Calu3 (cell line): ENCODE measurements around the gene BCAN. TPM values are rescaled to one million over a fixed set of nuclear protein-coding genes. Genes with fewer than 3 reads are reported as not detected.

Source experiments
- BruUV-seq: library from RNA; stranded (reverse); fragments of 400-500 nt; replicated peaks from 2 replicates; lab custom pipeline; 2021; lab: Mats Ljungman, UMichigan
- CTCF ChIA-PET: fragments of 300-600 bp; sonication (Branson Sonifier 250); formaldehyde crosslinking; loops from one replicate; lab custom pipeline; 2022; ENCODE audit warnings: antibody characterized with exemption; lab: Charles Lee
- DNase-seq: peaks from one replicate; pipeline ENCODE4 v3.0.0; 2022
- H3K27ac Mint-ChIP-seq: one replicate; pipeline ENCODE4 v1.8.0; 2022; ENCODE audit warnings: mixed read lengths; ENCODE audit not compliant: unreplicated experiment
- H3K27me3 Mint-ChIP-seq: one replicate; pipeline ENCODE4 v1.8.0; 2022; ENCODE audit warnings: mixed read lengths; ENCODE audit not compliant: unreplicated experiment
- H3K36me3 Mint-ChIP-seq: one replicate; pipeline ENCODE4 v1.8.0; 2022; ENCODE audit warnings: mild to moderate bottlenecking, moderate library complexity, mixed read lengths; ENCODE audit not compliant: insufficient read depth, unreplicated experiment
- H3K4me1 Mint-ChIP-seq: one replicate; pipeline ENCODE4 v1.8.0; 2022; ENCODE audit warnings: mild to moderate bottlenecking, low read depth, mixed read lengths; ENCODE audit not compliant: unreplicated experiment
- H3K4me3 Mint-ChIP-seq: one replicate; pipeline ENCODE4 v1.8.0; 2022; ENCODE audit warnings: mild to moderate bottlenecking, low read depth, moderate library complexity, mixed read lengths; ENCODE audit not compliant: unreplicated experiment
- H3K9me3 Mint-ChIP-seq: one replicate; pipeline ENCODE4 v1.8.0; 2022; ENCODE audit warnings: low read depth, mixed read lengths; ENCODE audit not compliant: unreplicated experiment
- CTCF ChIP-seq: fragments of 200-600 bp; IDR thresholded peaks from one replicate; pipeline ENCODE4 v1.8.0; 2022; ENCODE audit warnings: antibody characterized with exemption; ENCODE audit not compliant: unreplicated experiment
- intact Hi-C: fragments of 100-400 bp; cut with micrococcal nuclease; formaldehyde crosslinking; loops from one replicate; pipeline ENCODE4 v1.10.0; 2022; ENCODE audit not compliant: unreplicated experiment
- total RNA-seq: library from RNA; stranded (reverse); gene quantifications from 2 replicates; pipeline ENCODE4 v1.2.3, GENCODE V29; 2022

BCAN gene
- total RNA-seq, 1 experiment from 2014 or later, result not detected

GRCh38 chr1:156622581-156623297, 19.2 kb upstream of the BCAN start:
- peaks cover 12% of the 10 kb centered on the region for H3K4me1 Mint-ChIP-seq
- H3K4me3 Mint-ChIP-seq, result peak overlapping the region; percentile 16
- H3K27ac Mint-ChIP-seq, result no peak overlapping the region
- no TSS peak for BruUV-seq
- H3K9me3 Mint-ChIP-seq, result no peaks in the 10 kb centered on the region
- no peak for TF ChIP-seq CTCF
- peaks cover 83% of the 10 kb centered on the region for H3K27me3 Mint-ChIP-seq
- CTCF ChIA-PET, result interaction anchor here (0.6 to 1.9 kb wide), 5 partner anchors 15 to 276 kb away, joined by 3 to 8 read pairs (median 4); no protein-coding TSS in a partner anchor
- no peak for DNase-seq
- H3K36me3 Mint-ChIP-seq, result peaks cover 20% of the 10 kb centered on the region
- intact Hi-C loops, result loop anchor here (10.0 kb wide), 1 partner anchor 272 kb away; the partner anchor contains the start of gene PEAR1

- peak overlapping the region; percentile 45 for H3K4me3 Mint-ChIP-seq
- BruUV-seq, result no TSS peak
- H3K9me3 Mint-ChIP-seq, result no peaks in the 10 kb centered on the region
- H3K36me3 Mint-ChIP-seq, result peaks cover 20% of the 10 kb centered on the region
- H3K4me1 Mint-ChIP-seq, result peaks cover 12% of the 10 kb centered on the region
- peak; percentile 76 for DNase-seq
- intact Hi-C loops, result loop anchor here (2.0 to 10.0 kb wide), 2 partner anchors 103 to 271 kb away; partner anchors contain the start of gene PEAR1
- TF ChIP-seq CTCF, result peak; percentile 49
- peaks cover 73% of the 10 kb centered on the region for H3K27me3 Mint-ChIP-seq
- CTCF ChIA-PET, result interaction anchor here (0.7 to 1.9 kb wide), 19 partner anchors 10 to 360 kb away, joined by 3 to 13 read pairs (median 5); partner anchors contain the start of genes MRPL24 and NES
- H3K27ac Mint-ChIP-seq, result no peak overlapping the region
These were observed 17.7 kb upstream of the BCAN start for GRCh38 chr1:156623946-156624813.

- Mint-ChIP-seq H3K9me3 (no peaks in the 10 kb centered on the region), H3K4me1 (peaks cover 12% of the 10 kb centered on the region), H3K27ac (no peak overlapping the region), H3K4me3 (peak overlapping the region; percentile 45), H3K27me3 (peaks cover 66% of the 10 kb centered on the region), H3K36me3 (peaks cover 20% of the 10 kb centered on the region)
- no peak for TF ChIP-seq CTCF
- no TSS peak for BruUV-seq
- CTCF ChIA-PET, result interaction anchor here (0.6 to 1.9 kb wide), 16 partner anchors 11 to 361 kb away, joined by 3 to 13 read pairs (median 4); partner anchors contain the start of gene MRPL24
- no peak for DNase-seq
- intact Hi-C loops, result loop anchor here (2.0 to 10.0 kb wide), 2 partner anchors 102 to 270 kb away; partner anchors contain the start of gene PEAR1
These were observed 17.0 kb upstream of the BCAN start for GRCh38 chr1:156624814-156625435.
